Activated B cell treated with CpG ODN at 0.5 μM for 24 hours (primary cell): ENCODE results near the gene ANAPC1. TPM values are rescaled to one million over a fixed set of nuclear protein-coding genes. Genes with fewer than 3 reads are reported as not detected.

ENCODE experiments used
- ATAC-seq: fragments of 200-7000 bp; cut with Tn5 transposase; one replicate; pipeline ENCODE4 v1.10.0; 2021; ENCODE audit warnings: low read depth, mild to moderate bottlenecking, moderate library complexity
- CTCF ChIA-PET: fragments of 350-600 bp; sonication (Branson Sonifier 250); formaldehyde crosslinking; loops from one replicate; lab custom pipeline; 2021; ENCODE audit warnings: antibody characterized with exemption; lab: Charles Lee
- POLR2A ChIA-PET: fragments of 350-600 bp; sonication (Branson Sonifier 250); formaldehyde crosslinking; loops from one replicate; lab custom pipeline; 2021; ENCODE audit warnings: antibody characterized with exemption; lab: Charles Lee
- DNase-seq: peaks from one replicate; pipeline ENCODE4 v3.0.0; 2022
- H3K27ac Mint-ChIP-seq: one replicate; pipeline ENCODE4 v1.8.0; 2020; ENCODE audit warnings: mixed read lengths
- H3K27me3 Mint-ChIP-seq: one replicate; pipeline ENCODE4 v1.8.0; 2021; ENCODE audit warnings: mixed read lengths
- H3K36me3 Mint-ChIP-seq: one replicate; pipeline ENCODE4 v1.8.0; 2021; ENCODE audit warnings: low read depth, mixed read lengths
- H3K4me1 Mint-ChIP-seq: one replicate; pipeline ENCODE4 v1.8.0; 2021; ENCODE audit warnings: mixed read lengths
- H3K4me3 Mint-ChIP-seq: one replicate; pipeline ENCODE4 v1.8.0; 2020; ENCODE audit warnings: mild to moderate bottlenecking, mixed read lengths
- H3K9me3 Mint-ChIP-seq: one replicate; pipeline ENCODE4 v1.8.0; 2020; ENCODE audit warnings: mixed read lengths
- CTCF ChIP-seq: fragments of 200-600 bp; IDR thresholded peaks from one replicate; pipeline ENCODE4 v1.8.0; 2022; ENCODE audit warnings: antibody characterized with exemption, mild to moderate bottlenecking
- intact Hi-C: fragments of 100-400 bp; cut with micrococcal nuclease; formaldehyde crosslinking; loops from one replicate; pipeline ENCODE4 v1.15.1; 2024
- total RNA-seq: library from RNA; stranded (reverse); gene quantifications from 2 replicates; pipeline ENCODE4 v1.2.3, GENCODE V29; 2022

ANAPC1 gene
- total RNA-seq, 1 donor from 2014 or later, result 88.1 TPM

GRCh38 chr2:111927723-111928122 is 43.7 kb upstream of the ANAPC1 start:
- Mint-ChIP-seq H3K27me3 (no peaks in the 10 kb centered on the region), H3K36me3 (no peaks in the 10 kb centered on the region), H3K4me3 (no peak overlapping the region), H3K9me3 (no peaks in the 10 kb centered on the region), H3K4me1 (no peaks in the 10 kb centered on the region), H3K27ac (no peak overlapping the region)
- ChIA-PET POLR2A (no interaction called here), CTCF (no interaction called here)
- no peak for ATAC-seq
- intact Hi-C loops, result no loop called here
- DNase-seq, result no peak
- no peak for TF ChIP-seq CTCF

GRCh38 chr2:111924617-111925107 is 40.7 kb upstream of the ANAPC1 start:
- Mint-ChIP-seq H3K27me3 (no peaks in the 10 kb centered on the region), H3K27ac (no peak overlapping the region), H3K4me3 (no peak overlapping the region), H3K4me1 (no peaks in the 10 kb centered on the region), H3K36me3 (no peaks in the 10 kb centered on the region), H3K9me3 (no peaks in the 10 kb centered on the region)
- CTCF ChIA-PET, result no interaction called here
- POLR2A ChIA-PET, result no interaction called here
- no peak for ATAC-seq
- DNase-seq, result no peak
- no peak for TF ChIP-seq CTCF
- intact Hi-C loops, result no loop called here

GRCh38 chr2:111923276-111923804 is 39.3 kb upstream of the ANAPC1 start:
- Mint-ChIP-seq H3K27ac (no peak overlapping the region), H3K27me3 (peaks cover 5% of the 10 kb centered on the region), H3K4me3 (no peak overlapping the region), H3K9me3 (no peaks in the 10 kb centered on the region), H3K4me1 (no peaks in the 10 kb centered on the region), H3K36me3 (no peaks in the 10 kb centered on the region)
- ChIA-PET CTCF (no interaction called here), POLR2A (no interaction called here)
- ATAC-seq, result no peak
- no peak for DNase-seq
- TF ChIP-seq CTCF, result no peak
- intact Hi-C loops, result no loop called here

DNA sequence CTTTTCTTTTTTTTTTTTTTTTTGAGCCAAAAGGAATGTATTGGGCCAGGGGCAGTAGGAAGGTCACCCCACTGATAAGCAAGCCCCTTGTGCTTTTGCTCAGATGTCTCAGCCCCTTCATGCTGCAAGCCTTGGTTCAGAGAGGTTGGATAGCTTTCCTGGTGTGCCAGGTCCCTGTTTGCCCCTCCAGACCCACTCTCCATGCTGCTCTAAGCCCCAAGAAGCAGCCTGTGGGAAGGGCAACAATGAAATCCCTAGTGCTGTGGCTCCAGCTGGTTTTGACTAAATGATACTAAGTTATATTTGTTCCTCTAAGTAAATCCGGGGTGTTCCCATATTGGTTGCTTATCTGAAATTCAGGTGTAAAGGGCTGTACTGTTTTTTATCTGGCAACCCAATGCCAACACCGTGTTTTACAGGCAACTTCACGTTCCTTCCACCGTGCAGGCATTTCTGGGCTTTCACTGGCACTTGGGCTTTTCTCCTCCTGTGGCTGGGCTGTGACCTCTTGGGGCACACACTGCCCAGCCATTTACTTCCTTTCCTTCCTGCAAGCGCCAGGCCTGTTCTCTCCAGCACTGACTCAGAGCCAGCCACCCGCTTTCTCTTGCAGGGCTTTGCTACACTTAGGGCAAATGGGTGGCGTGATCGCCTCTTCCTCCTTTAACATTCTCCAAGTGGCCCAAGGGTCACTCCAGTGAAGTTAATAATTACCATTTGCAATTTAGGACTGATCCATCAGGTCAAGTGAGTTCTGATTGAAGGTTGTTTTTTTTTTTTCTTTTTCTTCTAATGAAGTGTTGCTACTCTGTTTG is 36.0 kb upstream of the ANAPC1 start:
- Mint-ChIP-seq H3K36me3 (no peaks in the 10 kb centered on the region), H3K4me3 (no peak overlapping the region), H3K4me1 (no peaks in the 10 kb centered on the region), H3K27me3 (peaks cover 10% of the 10 kb centered on the region), H3K9me3 (no peaks in the 10 kb centered on the region), H3K27ac (no peak overlapping the region)
- intact Hi-C loops, result no loop called here
- DNase-seq (no peak), ATAC-seq (no peak)
- no peak for TF ChIP-seq CTCF
- ChIA-PET CTCF (no interaction called here), POLR2A (no interaction called here)

DNA sequence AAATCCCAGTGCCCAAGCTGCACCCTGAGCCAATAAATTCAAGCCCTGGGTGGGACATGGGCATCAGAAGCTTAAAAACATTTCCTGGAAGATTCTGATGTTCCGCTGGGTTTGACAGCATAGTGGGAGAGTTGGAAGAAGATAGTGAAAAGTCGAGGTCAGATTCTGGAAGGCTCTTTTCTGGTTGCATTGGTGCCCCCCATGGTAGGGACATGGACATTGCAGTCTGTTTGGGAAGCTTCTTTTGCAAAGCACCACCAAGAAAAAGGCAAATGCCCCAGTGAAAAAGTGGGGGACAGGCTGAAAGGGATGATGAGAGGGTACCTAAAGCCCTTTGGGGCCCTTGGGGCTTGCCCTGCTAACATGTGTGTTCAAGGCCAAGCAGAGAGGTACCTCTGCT is 35.4 kb upstream of the ANAPC1 start:
- DNase-seq (no peak), ATAC-seq (no peak)
- Mint-ChIP-seq H3K9me3 (no peaks in the 10 kb centered on the region), H3K36me3 (no peaks in the 10 kb centered on the region), H3K4me1 (no peaks in the 10 kb centered on the region), H3K27me3 (peaks cover 10% of the 10 kb centered on the region), H3K4me3 (no peak overlapping the region), H3K27ac (no peak overlapping the region)
- ChIA-PET CTCF (no interaction called here), POLR2A (no interaction called here)
- intact Hi-C loops, result no loop called here
- no peak for TF ChIP-seq CTCF
